Trophoblast cell (in vitro differentiated cells and primary cell): ENCODE measurements around the gene GALNT16.

Experiments
- DNase-seq, 2 donors: peaks; one replicate each; pipeline ENCODE4 v3.0.0-alpha.2; 2016
- H2AFZ ChIP-seq: 2 replicates; pipeline ENCODE4 v1.6.1; 2013; ENCODE audit warnings: low read length, moderate library complexity, mild to moderate bottlenecking; ENCODE audit not compliant: insufficient read depth, poor library complexity
- H2AK5ac ChIP-seq: 2 replicates; pipeline ENCODE4 v1.6.1; 2013; ENCODE audit warnings: mild to moderate bottlenecking, low read length
- H2BK120ac ChIP-seq: 2 replicates; pipeline ENCODE4 v1.6.1; 2013; ENCODE audit warnings: low read length, mild to moderate bottlenecking, moderate library complexity; ENCODE audit not compliant: insufficient read depth, poor library complexity
- H2BK12ac ChIP-seq: 2 replicates; pipeline ENCODE4 v1.6.1; 2013; ENCODE audit warnings: mild to moderate bottlenecking, low read length, moderate library complexity
- H2BK5ac ChIP-seq: 2 replicates; pipeline ENCODE4 v1.6.1; 2013; ENCODE audit warnings: low read length, low read depth, moderate library complexity, mild to moderate bottlenecking; ENCODE audit not compliant: poor library complexity
- H3K14ac ChIP-seq: 2 replicates; pipeline ENCODE4 v1.6.1; 2013; ENCODE audit warnings: mild to moderate bottlenecking, low read length
- H3K18ac ChIP-seq: 2 replicates; pipeline ENCODE4 v1.6.1; 2013; ENCODE audit warnings: mild to moderate bottlenecking, low read length
- H3K23ac ChIP-seq: 2 replicates; pipeline ENCODE4 v1.6.1; 2013; ENCODE audit warnings: low read length
- H3K27ac ChIP-seq: 2 replicates; pipeline ENCODE4 v1.5.1; 2013; ENCODE audit warnings: low read depth, mild to moderate bottlenecking, inconsistent platforms, low read length, moderate library complexity
- H3K27me3 ChIP-seq: 2 replicates; pipeline ENCODE4 v1.6.1; 2013; ENCODE audit warnings: inconsistent platforms, mild to moderate bottlenecking, low read length, moderate library complexity; ENCODE audit not compliant: insufficient read depth
- H3K36me3 ChIP-seq, 2 experiments: 1 replicate in 1 of 2; 2 replicates in 1 of 2; pipeline ENCODE4 v1.6.1; 2013; ENCODE audit warnings: low read length in 2 of 2, mild to moderate bottlenecking in 2 of 2, moderate library complexity in 1 of 2; ENCODE audit not compliant: insufficient read depth in 2 of 2, control insufficient read depth in 1 of 2
- H3K4ac ChIP-seq: 2 replicates; pipeline ENCODE4 v1.6.1; 2013; ENCODE audit warnings: low read depth, mild to moderate bottlenecking, low read length, moderate library complexity
- H3K4me1 ChIP-seq, 2 experiments: 1 replicate in 1 of 2; 2 replicates in 1 of 2; pipeline ENCODE4 v1.6.1; 2013; ENCODE audit warnings: low read length in 2 of 2, mild to moderate bottlenecking in 2 of 2, moderate library complexity in 1 of 2; ENCODE audit not compliant: insufficient read depth in 2 of 2, control insufficient read depth in 1 of 2
- H3K4me2 ChIP-seq: 2 replicates; pipeline ENCODE4 v1.6.1; 2013; ENCODE audit warnings: inconsistent platforms, mild to moderate bottlenecking, low read length, moderate library complexity
- H3K4me3 ChIP-seq: 2 replicates; pipeline ENCODE4 v1.5.1; 2013; ENCODE audit warnings: mild to moderate bottlenecking, low read depth, low read length, inconsistent platforms
- H3K79me1 ChIP-seq: one replicate; pipeline ENCODE4 v1.6.1; 2013; ENCODE audit warnings: low read length
- H3K79me2 ChIP-seq: 2 replicates; pipeline ENCODE4 v1.6.1; 2013; ENCODE audit warnings: low read length, mild to moderate bottlenecking; ENCODE audit not compliant: control insufficient read depth, insufficient read depth, poor library complexity
- H3K9ac ChIP-seq: 2 replicates; pipeline ENCODE4 v1.6.1; 2013; ENCODE audit warnings: mild to moderate bottlenecking, low read length
- H3K9me3 ChIP-seq: 2 replicates; pipeline ENCODE4 v1.6.1; 2013; ENCODE audit warnings: low read depth, mild to moderate bottlenecking, control low read depth, inconsistent platforms, low read length; ENCODE audit not compliant: insufficient read depth
- H4K12ac ChIP-seq: 2 replicates; pipeline ENCODE4 v1.6.1; 2013; ENCODE audit warnings: low read depth, mild to moderate bottlenecking, low read length, moderate library complexity
- H4K8ac ChIP-seq: 2 replicates; pipeline ENCODE4 v1.6.1; 2013; ENCODE audit warnings: low read depth, mild to moderate bottlenecking, low read length, moderate library complexity
- H4K91ac ChIP-seq: one replicate; pipeline ENCODE4 v1.6.1; 2013; ENCODE audit warnings: low read depth, mild to moderate bottlenecking, low read length, moderate library complexity
- WGBS: extraction: QIAGEN DNeasy Blood & Tissue Kit; methylation state at CpG from one replicate; pipeline ENCODE4 v1.1.7; 2013; ENCODE audit warnings: missing lambda C conversion rate; ENCODE audit not compliant: insufficient read length, insufficient coverage; ENCODE audit errors: extremely low coverage; 5-methylcytosine and 5-hydroxymethylcytosine counted together

The GALNT16 gene

GRCh38 chr14:69252851-69253250, 7.1 kb upstream of the GALNT16 start:
- no peak overlapping the region for H3K4me2 ChIP-seq
- H2BK120ac ChIP-seq: no peak overlapping the region
- H2BK5ac ChIP-seq: no peak overlapping the region
- H2BK12ac ChIP-seq: no peak overlapping the region
- no peak overlapping the region for H4K8ac ChIP-seq
- H4K12ac ChIP-seq: no peak overlapping the region
- no peak overlapping the region for H3K4ac ChIP-seq
- no peaks in the 10 kb centered on the region for H3K79me1 ChIP-seq
- no CpG with 5 or more reads among the region's 3 CpGs for WGBS
- H4K91ac ChIP-seq: no peak overlapping the region
- H3K27me3 ChIP-seq: no peaks in the 10 kb centered on the region
- no peaks in the 10 kb centered on the region for H3K9me3 ChIP-seq
- no peak overlapping the region for H3K4me3 ChIP-seq
- no peak overlapping the region for H3K18ac ChIP-seq
- no peak overlapping the region for H3K27ac ChIP-seq
- no peak for DNase-seq
- no peak overlapping the region for H2AFZ ChIP-seq
- no peak overlapping the region for H3K23ac ChIP-seq
- no peak overlapping the region for H3K9ac ChIP-seq
- no peaks in the 10 kb centered on the region for H3K79me2 ChIP-seq
- no peak overlapping the region for H2AK5ac ChIP-seq
- no peaks in the 10 kb centered on the region for H3K4me1 ChIP-seq
- no peak overlapping the region for H3K14ac ChIP-seq
- no peaks in the 10 kb centered on the region for H3K36me3 ChIP-seq

GRCh38 chr14:69259168-69259526, 811 bp upstream of the GALNT16 start:
- H3K23ac ChIP-seq: no peak overlapping the region
- H3K79me2 ChIP-seq: no peaks in the 10 kb centered on the region
- peak overlapping the region; percentile 64 for H3K4me3 ChIP-seq
- H4K8ac ChIP-seq: no peak overlapping the region
- H3K36me3 ChIP-seq: no peaks in the 10 kb centered on the region
- peaks cover 10 to 13% of the 10 kb centered on the region in 2 experiments for H3K4me1 ChIP-seq
- no peak overlapping the region for H2BK5ac ChIP-seq
- no peak overlapping the region for H4K91ac ChIP-seq
- H2BK12ac ChIP-seq: no peak overlapping the region
- no peak overlapping the region for H4K12ac ChIP-seq
- DNase-seq: no peak
- H3K27ac ChIP-seq: no peak overlapping the region
- no peak overlapping the region for H2BK120ac ChIP-seq
- no peak overlapping the region for H3K4ac ChIP-seq
- H3K14ac ChIP-seq: no peak overlapping the region
- H3K9me3 ChIP-seq: peaks cover 2% of the 10 kb centered on the region
- no peak overlapping the region for H3K9ac ChIP-seq
- peaks cover 40% of the 10 kb centered on the region for H3K27me3 ChIP-seq
- H3K4me2 ChIP-seq: peak overlapping the region; percentile 94
- H2AFZ ChIP-seq: no peak overlapping the region
- no peak overlapping the region for H3K18ac ChIP-seq
- H2AK5ac ChIP-seq: no peak overlapping the region
- no peaks in the 10 kb centered on the region for H3K79me1 ChIP-seq
- no CpG with 5 or more reads among the region's 14 CpGs for WGBS

GRCh38 chr14:69260190-69260860, 367 bp downstream of the GALNT16 start:
- Histone ChIP-seq H3K79me2 (no peaks in the 10 kb centered on the region), H2AK5ac (no peak overlapping the region), H3K4me1 (peaks cover 10 to 13% of the 10 kb centered on the region in 2 experiments), H3K4ac (no peak overlapping the region), H2AFZ (no peak overlapping the region), H3K23ac (no peak overlapping the region), H3K36me3 (no peaks in the 10 kb centered on the region), H3K18ac (no peak overlapping the region), H3K4me2 (peak overlapping the region; percentile 94), H2BK120ac (no peak overlapping the region), H2BK5ac (no peak overlapping the region), H3K9me3 (peaks cover 2% of the 10 kb centered on the region), H4K91ac (no peak overlapping the region), H3K79me1 (no peaks in the 10 kb centered on the region), H2BK12ac (no peak overlapping the region), H3K9ac (no peak overlapping the region), H4K8ac (no peak overlapping the region), H4K12ac (no peak overlapping the region), H3K27me3 (peaks cover 40% of the 10 kb centered on the region), H3K14ac (no peak overlapping the region), H3K4me3 (peak overlapping the region; percentile 70), H3K27ac (no peak overlapping the region)
- WGBS: no CpG with 5 or more reads among the region's 78 CpGs
- DNase-seq: peak in 1 of 2 donors; percentile 2

- Histone ChIP-seq H3K23ac (no peak overlapping the region), H3K14ac (no peak overlapping the region), H4K91ac (no peak overlapping the region), H2AK5ac (no peak overlapping the region), H2AFZ (no peak overlapping the region), H3K27me3 (peaks cover 40% of the 10 kb centered on the region), H3K27ac (no peak overlapping the region), H3K9ac (no peak overlapping the region), H2BK12ac (no peak overlapping the region), H4K8ac (no peak overlapping the region), H3K4ac (no peak overlapping the region), H2BK120ac (no peak overlapping the region), H2BK5ac (no peak overlapping the region), H3K4me3 (peak overlapping the region; percentile 70), H3K36me3 (no peaks in the 10 kb centered on the region), H3K4me2 (peak overlapping the region; percentile 94), H3K79me1 (no peaks in the 10 kb centered on the region), H3K79me2 (no peaks in the 10 kb centered on the region), H4K12ac (no peak overlapping the region), H3K4me1 (peaks cover 10 to 13% of the 10 kb centered on the region in 2 experiments), H3K9me3 (peaks cover 2% of the 10 kb centered on the region), H3K18ac (no peak overlapping the region)
- peak in 1 of 2 donors; percentile 20 for DNase-seq
- no CpG with 5 or more reads among the region's 64 CpGs for WGBS
These were observed 1.1 kb downstream of the GALNT16 start for GRCh38 chr14:69260861-69261564.
